SK-N-MC (cell line): ENCODE measurements around the gene PTPN21.

Experiments
- FOXP2 ChIP-seq: optimal IDR thresholded peaks from 2 replicates; pipeline ENCODE3; 2011; ENCODE audit warnings: mild to moderate bottlenecking, moderate library complexity; ENCODE audit not compliant: insufficient read depth; ENCODE audit errors: extremely low read length, control extremely low read depth
- POLR2AphosphoS5 ChIP-seq: IDR thresholded peaks from 2 replicates; pipeline ENCODE4 v1.6.1; 2012; ENCODE audit warnings: mild to moderate bottlenecking, low read depth, low read length, borderline replicate concordance

DNA sequence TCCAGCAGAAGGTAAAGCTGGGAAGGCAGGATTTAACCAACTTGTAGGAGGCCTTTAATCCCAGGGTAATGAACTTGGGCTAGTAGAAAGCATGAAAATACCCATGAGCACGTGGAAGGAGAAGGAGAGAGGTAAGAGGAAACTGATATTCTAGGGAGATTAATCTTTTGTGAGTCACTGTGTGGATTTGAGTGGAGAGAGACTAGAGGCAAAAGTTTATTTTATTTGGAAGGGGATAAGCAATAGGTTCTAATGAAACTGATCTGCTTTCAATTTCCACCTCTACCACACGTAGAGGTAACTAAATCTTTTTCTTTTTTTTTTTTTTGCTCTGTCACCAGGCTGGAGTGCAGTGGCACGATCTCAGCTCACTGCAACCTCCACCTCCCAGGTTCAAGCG lies 52.1 kb downstream of the PTPN21 start:
- no peak for TF ChIP-seq FOXP2
- TF ChIP-seq POLR2AphosphoS5, result no peak
